SK-N-SH (cell line): Measurements from ENCODE around the gene LTBP1. TPM values are rescaled to one million over a fixed set of nuclear protein-coding genes. Genes with fewer than 3 reads are reported as not detected.

Source experiments
- CTCF ChIA-PET: fragments of 300-600, 350-600 bp; formaldehyde crosslinking; extraction: SDS; loops from one replicate; lab custom pipeline; 2021; lab: Yijun Ruan, JAX
- POLR2A ChIA-PET: fragments of 350-600 bp; sonication (Branson Sonifier 250); formaldehyde crosslinking; extraction: SDS; loops from one replicate; lab custom pipeline; 2020; ENCODE audit warnings: antibody characterized with exemption, inconsistent platforms; lab: Yijun Ruan, JAX
- DNase-seq: peaks from one replicate; pipeline ENCODE4 v3.0.0; 2012
- H2AFZ ChIP-seq: fragments of 200-600 bp; sonication (generic); 2 replicates; pipeline ENCODE4 v1.8.1; 2016; ENCODE audit warnings: antibody characterized with exemption, mild to moderate bottlenecking, low read depth
- H3F3A ChIP-seq: fragments of 200-600 bp; sonication (generic); replicated peaks from 2 replicates; pipeline ENCODE3; 2016; ENCODE audit warnings: antibody characterized with exemption, mild to moderate bottlenecking; ENCODE audit not compliant: insufficient read depth
- H3K27ac ChIP-seq, 2 experiments: fragments of 200-500 bp in 1 of 2; fragments of 200-600 bp in 1 of 2; sonication (Bioruptor generic) in 1 of 2; sonication (generic), shearing (Covaris generic) in 1 of 2; 2 replicates each; pipeline versions ENCODE4 v1.5.1 to v1.6.1; 2014 to 2016; ENCODE audit warnings: low read depth in 2 of 2, inconsistent platforms in 1 of 2, low read length in 1 of 2, mild to moderate bottlenecking in 1 of 2, mixed read lengths in 1 of 2
- H3K27me3 ChIP-seq: fragments of 200-600 bp; sonication (generic), shearing (Covaris generic); 2 replicates; pipeline ENCODE4 v1.6.1; 2016; ENCODE audit warnings: mixed run types; ENCODE audit not compliant: insufficient read depth
- H3K36me3 ChIP-seq, 2 experiments: fragments of 200-500 bp in 1 of 2; fragments of 200-600 bp in 1 of 2; sonication (Bioruptor generic) in 1 of 2; sonication (generic) in 1 of 2; replicated peaks in 1 of 2; 2 replicates each; pipeline versions ENCODE3 to v1.5.1; 2014 to 2016; ENCODE audit warnings: low read length in 1 of 2, mild to moderate bottlenecking in 1 of 2; ENCODE audit not compliant: insufficient read depth in 2 of 2, control insufficient read depth in 1 of 2
- H3K4me1 ChIP-seq, 2 experiments: fragments of 200-500 bp in 1 of 2; fragments of 200-600 bp in 1 of 2; sonication (Bioruptor generic) in 1 of 2; sonication (generic), shearing (Covaris generic) in 1 of 2; 2 replicates each; pipeline versions ENCODE4 v1.5.1 to v1.6.1; 2014 to 2016; ENCODE audit warnings: low read depth in 1 of 2, low read length in 1 of 2, mixed run types in 1 of 2; ENCODE audit not compliant: insufficient read depth in 2 of 2, control insufficient read depth in 1 of 2
- H3K4me2 ChIP-seq: fragments of 200-600 bp; sonication (generic), shearing (Covaris generic); 2 replicates; pipeline ENCODE4 v1.6.1; 2017; ENCODE audit warnings: mixed run types
- H3K4me3 ChIP-seq, 2 experiments: fragments of 200-500 bp in 1 of 2; fragments of 200-600 bp in 1 of 2; sonication (Bioruptor generic) in 1 of 2; sonication (generic), shearing (Covaris generic) in 1 of 2; 2 replicates each; pipeline versions ENCODE4 v1.5.1 to v1.8.1; 2014 to 2016; ENCODE audit warnings: low read depth in 2 of 2, inconsistent platforms in 1 of 2, low read length in 1 of 2, mild to moderate bottlenecking in 1 of 2, mixed read lengths in 1 of 2, moderate library complexity in 1 of 2
- H3K79me2 ChIP-seq: fragments of 200-600 bp; sonication (generic); 2 replicates; pipeline ENCODE4 v1.8.1; 2017; ENCODE audit warnings: mild to moderate bottlenecking; ENCODE audit not compliant: insufficient read depth
- H3K9ac ChIP-seq: fragments of 200-600 bp; sonication (generic); 2 replicates; pipeline ENCODE4 v1.6.1; 2017; ENCODE audit warnings: mixed run types
- H3K9me2 ChIP-seq: fragments of 200-600 bp; sonication (generic); 2 replicates; pipeline ENCODE4 v1.6.1; 2017; ENCODE audit warnings: mixed run types
- H3K9me3 ChIP-seq: fragments of 200-600 bp; sonication (generic); 2 replicates; pipeline ENCODE4 v1.6.1; 2017; ENCODE audit warnings: mixed run types, mild to moderate bottlenecking, moderate library complexity
- H4K20me1 ChIP-seq: fragments of 200-600 bp; sonication (generic); 2 replicates; pipeline ENCODE4 v1.6.1; 2017; ENCODE audit warnings: mild to moderate bottlenecking, mixed run types; ENCODE audit not compliant: insufficient read depth
- CHD2 ChIP-seq: fragments of 150-350 bp; IDR thresholded peaks from 2 replicates; pipeline ENCODE4 v1.6.1; 2018; ENCODE audit warnings: low read length; ENCODE audit not compliant: partially characterized antibody
- ELF1 ChIP-seq: IDR thresholded peaks from 2 replicates; pipeline ENCODE4 v1.4.0; 2012
- FOSL2 ChIP-seq: IDR thresholded peaks from 2 replicates; pipeline ENCODE4 v1.4.0; 2012; ENCODE audit warnings: low read depth, mild to moderate bottlenecking, moderate library complexity, borderline replicate concordance
- GATA2 ChIP-seq: sonication (generic); formaldehyde crosslinking; IDR thresholded peaks from 2 replicates; pipeline ENCODE4 v1.5.0; 2020; ENCODE audit warnings: mild to moderate bottlenecking, missing genetic modification reagents
- IRF3 ChIP-seq: fragments of 150-350 bp; IDR thresholded peaks from 2 replicates; pipeline ENCODE4 v1.6.1; 2016; ENCODE audit warnings: mild to moderate bottlenecking, low read depth, low read length
- JUND ChIP-seq: IDR thresholded peaks from 2 replicates; pipeline ENCODE4 v1.4.0; 2012
- MAX ChIP-seq: IDR thresholded peaks from 2 replicates; pipeline ENCODE4 v1.4.0; 2012; ENCODE audit warnings: low read depth
- RAD21 ChIP-seq: IDR thresholded peaks from 2 replicates; pipeline ENCODE4 v1.6.1; 2012; ENCODE audit warnings: mild to moderate bottlenecking, low read length
- SIN3A ChIP-seq: IDR thresholded peaks from 2 replicates; pipeline ENCODE4 v1.6.1; 2012; ENCODE audit warnings: low read depth, mild to moderate bottlenecking, low read length, moderate library complexity, borderline replicate concordance
- SMC3 ChIP-seq: IDR thresholded peaks from 2 replicates; pipeline ENCODE4 v1.6.1; 2012; ENCODE audit warnings: low read depth, low read length, improper control_type of control experiment
- TAF1 ChIP-seq: IDR thresholded peaks from 2 replicates; pipeline ENCODE4 v1.6.1; 2012; ENCODE audit warnings: low read depth, mild to moderate bottlenecking, low read length, moderate library complexity, borderline replicate concordance
- TCF12 ChIP-seq: IDR thresholded peaks from 2 replicates; pipeline ENCODE4 v1.4.0; 2012
- USF1 ChIP-seq: IDR thresholded peaks from 2 replicates; pipeline ENCODE4 v1.4.0; 2012; ENCODE audit warnings: low read depth, borderline replicate concordance
- WGBS: methylation state at CpG from one replicate; pipeline ENCODE4 v1.1.6; 2017; ENCODE audit warnings: low lambda C conversion rate; 5-methylcytosine and 5-hydroxymethylcytosine counted together
- polyA plus RNA-seq, 3 experiments: library from polyadenylated mRNA; depleted of rRNA; stranded (reverse); fragments of >200 nt; gene quantifications; 2 replicates each; pipeline ENCODE4 v1.2.3, GENCODE V29; 2012
- TF ChIP-seq, protein P1 (sequence below): fragments of 200-600 bp; sonication (generic); IDR thresholded peaks from 2 replicates; pipeline ENCODE4 v1.6.1; 2017; ENCODE audit warnings: antibody characterized with exemption, mild to moderate bottlenecking, moderate library complexity
- TF ChIP-seq, protein P2 (sequence below): IDR thresholded peaks from 2 replicates; pipeline ENCODE4; 2012

The LTBP1 gene
- polyA plus RNA-seq, 1 of the 3 experiments (the other 2 are of a cell fraction) = 467 TPM

DNA sequence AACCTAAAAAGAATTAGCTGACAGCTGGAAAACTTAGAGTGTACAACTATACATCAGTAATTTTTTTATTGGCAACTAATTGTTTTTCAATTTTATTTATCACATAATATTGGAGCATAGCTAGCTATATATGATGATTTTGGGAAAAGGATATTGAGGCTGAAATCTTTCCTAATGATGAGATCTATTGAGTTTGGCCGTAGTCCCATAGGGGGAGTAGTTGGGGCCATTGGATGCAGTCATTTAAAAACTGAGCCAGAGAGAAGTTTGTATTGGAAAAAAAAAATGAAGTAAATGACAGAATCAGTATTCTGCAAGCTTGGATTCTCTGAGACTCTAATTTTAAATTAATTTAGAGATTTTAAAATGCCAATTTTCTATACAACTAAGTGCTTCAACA, 179.8 kb downstream of the LTBP1 start:
- Histone ChIP-seq H3K4me2 (peak overlapping the region; percentile 35; the same call in 1 of the 2 replicates), H2AFZ (no peak overlapping the region), H3K36me3 (no peaks in the 10 kb centered on the region), H4K20me1 (no peaks in the 10 kb centered on the region), H3K9me3 (no peaks in the 10 kb centered on the region), H3K4me1 (peaks cover 2 to 24% of the 10 kb centered on the region in 2 experiments), H3K27me3 (no peaks in the 10 kb centered on the region), H3K4me3 (no peak overlapping the region), H3F3A (peaks cover 20% of the 10 kb centered on the region), H3K9me2 (no peaks in the 10 kb centered on the region), H3K79me2 (no peaks in the 10 kb centered on the region), H3K27ac (peak overlapping the region in 1 of 2 experiments; percentile 70; a peak in 2 of 4 replicates), H3K9ac (no peak overlapping the region)
- ChIA-PET POLR2A (no interaction called here), CTCF (interaction anchor here (0.7 to 1.5 kb wide), 2 partner anchors 19 to 451 kb away, joined by 3 read pairs; no protein-coding TSS in a partner anchor)
- 78% methylated on average over 1 of the region's 1 CpG for WGBS
- DNase-seq = no peak
- TF ChIP-seq RAD21 = no peak
- no peak for TF ChIP-seq MAX
- TF ChIP-seq ELF1 = no peak
- TF ChIP-seq, protein P1, sequence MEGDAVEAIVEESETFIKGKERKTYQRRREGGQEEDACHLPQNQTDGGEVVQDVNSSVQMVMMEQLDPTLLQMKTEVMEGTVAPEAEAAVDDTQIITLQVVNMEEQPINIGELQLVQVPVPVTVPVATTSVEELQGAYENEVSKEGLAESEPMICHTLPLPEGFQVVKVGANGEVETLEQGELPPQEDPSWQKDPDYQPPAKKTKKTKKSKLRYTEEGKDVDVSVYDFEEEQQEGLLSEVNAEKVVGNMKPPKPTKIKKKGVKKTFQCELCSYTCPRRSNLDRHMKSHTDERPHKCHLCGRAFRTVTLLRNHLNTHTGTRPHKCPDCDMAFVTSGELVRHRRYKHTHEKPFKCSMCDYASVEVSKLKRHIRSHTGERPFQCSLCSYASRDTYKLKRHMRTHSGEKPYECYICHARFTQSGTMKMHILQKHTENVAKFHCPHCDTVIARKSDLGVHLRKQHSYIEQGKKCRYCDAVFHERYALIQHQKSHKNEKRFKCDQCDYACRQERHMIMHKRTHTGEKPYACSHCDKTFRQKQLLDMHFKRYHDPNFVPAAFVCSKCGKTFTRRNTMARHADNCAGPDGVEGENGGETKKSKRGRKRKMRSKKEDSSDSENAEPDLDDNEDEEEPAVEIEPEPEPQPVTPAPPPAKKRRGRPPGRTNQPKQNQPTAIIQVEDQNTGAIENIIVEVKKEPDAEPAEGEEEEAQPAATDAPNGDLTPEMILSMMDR = peak; percentile 56
- TF ChIP-seq TCF12 = no peak

GRCh38 chr2:33126958-33127357, 180.2 kb downstream of the LTBP1 start:
- WGBS = 54% methylated on average over 3 of the region's 3 CpGs
- Histone ChIP-seq H2AFZ (peak overlapping the region; percentile 41; the same call in 1 of the 2 replicates), H3K9me3 (no peaks in the 10 kb centered on the region), H3K27ac (peak overlapping the region in 1 of 2 experiments; percentile 70; a peak in 2 of 4 replicates), H3K4me2 (peak overlapping the region; percentile 35), H3K4me1 (peaks cover 2 to 28% of the 10 kb centered on the region in 2 experiments), H3K36me3 (no peaks in the 10 kb centered on the region), H3K27me3 (no peaks in the 10 kb centered on the region), H3F3A (peaks cover 24% of the 10 kb centered on the region), H4K20me1 (no peaks in the 10 kb centered on the region), H3K79me2 (no peaks in the 10 kb centered on the region), H3K9me2 (no peaks in the 10 kb centered on the region), H3K9ac (peak overlapping the region; percentile 1; the same call in 1 of the 2 replicates), H3K4me3 (no peak overlapping the region)
- TF ChIP-seq IRF3 (no peak), JUND (0 out of 2 replicates have a peak, but pooled peaks have one; percentile 22), CHD2 (no peak), SMC3 (no peak), RAD21 (no peak), SIN3A (no peak), FOSL2 (peak; percentile 51; the same call in 1 of the 2 replicates), USF1 (no peak), TAF1 (no peak), GATA2 (no peak), TCF12 (peak; percentile 40; the same call in 1 of the 2 replicates)
- TF ChIP-seq, protein P2, sequence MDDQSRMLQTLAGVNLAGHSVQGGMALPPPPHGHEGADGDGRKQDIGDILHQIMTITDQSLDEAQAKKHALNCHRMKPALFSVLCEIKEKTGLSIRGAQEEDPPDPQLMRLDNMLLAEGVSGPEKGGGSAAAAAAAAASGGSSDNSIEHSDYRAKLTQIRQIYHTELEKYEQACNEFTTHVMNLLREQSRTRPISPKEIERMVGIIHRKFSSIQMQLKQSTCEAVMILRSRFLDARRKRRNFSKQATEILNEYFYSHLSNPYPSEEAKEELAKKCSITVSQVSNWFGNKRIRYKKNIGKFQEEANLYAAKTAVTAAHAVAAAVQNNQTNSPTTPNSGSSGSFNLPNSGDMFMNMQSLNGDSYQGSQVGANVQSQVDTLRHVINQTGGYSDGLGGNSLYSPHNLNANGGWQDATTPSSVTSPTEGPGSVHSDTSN = peak; percentile 16; the same call in 1 of the 2 replicates
- CTCF ChIA-PET = interaction anchor here (1.5 kb wide), 1 partner anchor 19 kb away, joined by 3 read pairs; no protein-coding TSS in a partner anchor
- POLR2A ChIA-PET = no interaction called here
- DNase-seq = no peak
